H1 (cell line): ENCODE measurements around the gene LAMA3. TPM values are rescaled to one million over a fixed set of nuclear protein-coding genes. Genes with fewer than 3 reads are reported as not detected.

Source experiments
- RAD21 ChIP-seq, 2 experiments: IDR thresholded peaks in 1 of 2; conservative IDR thresholded peaks in 1 of 2; 2 replicates each; pipeline ENCODE4 v1.6.1; 2011; ENCODE audit warnings: low read depth in 2 of 2, low read length in 2 of 2, improper control_type of control experiment in 1 of 2, inconsistent platforms in 1 of 2, mild to moderate bottlenecking in 1 of 2, moderate library complexity in 1 of 2
- SP4 ChIP-seq: IDR thresholded peaks from 2 replicates; pipeline ENCODE4 v1.6.1; 2012; ENCODE audit warnings: low read length, inconsistent platforms
- polyA plus RNA-seq, 7 experiments: library from polyadenylated mRNA; depleted of rRNA in 3 of 7; stranded (reverse) in 5 of 7; unstranded in 2 of 7; fragments of >200 nt in 5 of 7; fragments of 200-250 nt in 2 of 7; gene quantifications; 1 replicate in 5 of 7; 2 replicates in 1 of 7; 4 replicates in 1 of 7; pipeline versions ENCODE4 v1.2.1 to v1.2.3, GENCODE V29; 2011 to 2013; ENCODE audit warnings: missing spikeins in 2 of 7, mixed read lengths in 2 of 7
- total RNA-seq: library from RNA; stranded (reverse); fragmentation: NEBNext Ultra II Directional; extraction: Animal tissue kit (Norgen Biotek cat#: 25700); gene quantifications from 2 replicates; pipeline ENCODE4 v1.2.1, GENCODE V29; 2021
- TF ChIP-seq, protein P1 (sequence below): fragments of 300-600 bp; sonication (generic); IDR thresholded peaks from 2 replicates; pipeline ENCODE4 v1.7.1; 2012; ENCODE audit warnings: low read length, moderate library complexity, mild to moderate bottlenecking, inconsistent platforms; ENCODE audit not compliant: insufficient replicate concordance

LAMA3 gene
- total and polyA plus RNA-seq, 2 of the 8 experiments (the other 6 are each of a cell fraction or from before 2014, with no cell fraction given), result 0.76 to 5.0 TPM

DNA sequence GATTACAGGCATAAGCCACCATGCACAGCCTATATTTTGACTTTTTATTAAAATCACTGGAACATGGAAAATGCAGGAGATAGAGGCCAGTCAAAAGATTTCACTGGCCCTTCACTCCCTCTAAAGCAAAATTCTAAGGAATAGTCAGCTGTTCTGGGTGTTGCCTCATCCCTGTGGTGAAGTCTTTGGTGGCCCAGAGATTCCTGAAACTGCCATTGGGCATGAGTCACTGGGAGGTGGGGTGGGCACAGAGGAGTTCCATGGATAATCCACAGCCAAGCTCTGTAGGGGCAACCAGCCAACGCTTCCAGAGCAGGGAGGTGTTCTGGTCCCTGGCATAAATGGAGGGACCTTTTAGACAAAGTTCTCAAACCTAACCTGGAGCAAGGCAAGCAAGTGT is 235.6 kb downstream of the LAMA3 start (continued):
- TF ChIP-seq, protein P1, sequence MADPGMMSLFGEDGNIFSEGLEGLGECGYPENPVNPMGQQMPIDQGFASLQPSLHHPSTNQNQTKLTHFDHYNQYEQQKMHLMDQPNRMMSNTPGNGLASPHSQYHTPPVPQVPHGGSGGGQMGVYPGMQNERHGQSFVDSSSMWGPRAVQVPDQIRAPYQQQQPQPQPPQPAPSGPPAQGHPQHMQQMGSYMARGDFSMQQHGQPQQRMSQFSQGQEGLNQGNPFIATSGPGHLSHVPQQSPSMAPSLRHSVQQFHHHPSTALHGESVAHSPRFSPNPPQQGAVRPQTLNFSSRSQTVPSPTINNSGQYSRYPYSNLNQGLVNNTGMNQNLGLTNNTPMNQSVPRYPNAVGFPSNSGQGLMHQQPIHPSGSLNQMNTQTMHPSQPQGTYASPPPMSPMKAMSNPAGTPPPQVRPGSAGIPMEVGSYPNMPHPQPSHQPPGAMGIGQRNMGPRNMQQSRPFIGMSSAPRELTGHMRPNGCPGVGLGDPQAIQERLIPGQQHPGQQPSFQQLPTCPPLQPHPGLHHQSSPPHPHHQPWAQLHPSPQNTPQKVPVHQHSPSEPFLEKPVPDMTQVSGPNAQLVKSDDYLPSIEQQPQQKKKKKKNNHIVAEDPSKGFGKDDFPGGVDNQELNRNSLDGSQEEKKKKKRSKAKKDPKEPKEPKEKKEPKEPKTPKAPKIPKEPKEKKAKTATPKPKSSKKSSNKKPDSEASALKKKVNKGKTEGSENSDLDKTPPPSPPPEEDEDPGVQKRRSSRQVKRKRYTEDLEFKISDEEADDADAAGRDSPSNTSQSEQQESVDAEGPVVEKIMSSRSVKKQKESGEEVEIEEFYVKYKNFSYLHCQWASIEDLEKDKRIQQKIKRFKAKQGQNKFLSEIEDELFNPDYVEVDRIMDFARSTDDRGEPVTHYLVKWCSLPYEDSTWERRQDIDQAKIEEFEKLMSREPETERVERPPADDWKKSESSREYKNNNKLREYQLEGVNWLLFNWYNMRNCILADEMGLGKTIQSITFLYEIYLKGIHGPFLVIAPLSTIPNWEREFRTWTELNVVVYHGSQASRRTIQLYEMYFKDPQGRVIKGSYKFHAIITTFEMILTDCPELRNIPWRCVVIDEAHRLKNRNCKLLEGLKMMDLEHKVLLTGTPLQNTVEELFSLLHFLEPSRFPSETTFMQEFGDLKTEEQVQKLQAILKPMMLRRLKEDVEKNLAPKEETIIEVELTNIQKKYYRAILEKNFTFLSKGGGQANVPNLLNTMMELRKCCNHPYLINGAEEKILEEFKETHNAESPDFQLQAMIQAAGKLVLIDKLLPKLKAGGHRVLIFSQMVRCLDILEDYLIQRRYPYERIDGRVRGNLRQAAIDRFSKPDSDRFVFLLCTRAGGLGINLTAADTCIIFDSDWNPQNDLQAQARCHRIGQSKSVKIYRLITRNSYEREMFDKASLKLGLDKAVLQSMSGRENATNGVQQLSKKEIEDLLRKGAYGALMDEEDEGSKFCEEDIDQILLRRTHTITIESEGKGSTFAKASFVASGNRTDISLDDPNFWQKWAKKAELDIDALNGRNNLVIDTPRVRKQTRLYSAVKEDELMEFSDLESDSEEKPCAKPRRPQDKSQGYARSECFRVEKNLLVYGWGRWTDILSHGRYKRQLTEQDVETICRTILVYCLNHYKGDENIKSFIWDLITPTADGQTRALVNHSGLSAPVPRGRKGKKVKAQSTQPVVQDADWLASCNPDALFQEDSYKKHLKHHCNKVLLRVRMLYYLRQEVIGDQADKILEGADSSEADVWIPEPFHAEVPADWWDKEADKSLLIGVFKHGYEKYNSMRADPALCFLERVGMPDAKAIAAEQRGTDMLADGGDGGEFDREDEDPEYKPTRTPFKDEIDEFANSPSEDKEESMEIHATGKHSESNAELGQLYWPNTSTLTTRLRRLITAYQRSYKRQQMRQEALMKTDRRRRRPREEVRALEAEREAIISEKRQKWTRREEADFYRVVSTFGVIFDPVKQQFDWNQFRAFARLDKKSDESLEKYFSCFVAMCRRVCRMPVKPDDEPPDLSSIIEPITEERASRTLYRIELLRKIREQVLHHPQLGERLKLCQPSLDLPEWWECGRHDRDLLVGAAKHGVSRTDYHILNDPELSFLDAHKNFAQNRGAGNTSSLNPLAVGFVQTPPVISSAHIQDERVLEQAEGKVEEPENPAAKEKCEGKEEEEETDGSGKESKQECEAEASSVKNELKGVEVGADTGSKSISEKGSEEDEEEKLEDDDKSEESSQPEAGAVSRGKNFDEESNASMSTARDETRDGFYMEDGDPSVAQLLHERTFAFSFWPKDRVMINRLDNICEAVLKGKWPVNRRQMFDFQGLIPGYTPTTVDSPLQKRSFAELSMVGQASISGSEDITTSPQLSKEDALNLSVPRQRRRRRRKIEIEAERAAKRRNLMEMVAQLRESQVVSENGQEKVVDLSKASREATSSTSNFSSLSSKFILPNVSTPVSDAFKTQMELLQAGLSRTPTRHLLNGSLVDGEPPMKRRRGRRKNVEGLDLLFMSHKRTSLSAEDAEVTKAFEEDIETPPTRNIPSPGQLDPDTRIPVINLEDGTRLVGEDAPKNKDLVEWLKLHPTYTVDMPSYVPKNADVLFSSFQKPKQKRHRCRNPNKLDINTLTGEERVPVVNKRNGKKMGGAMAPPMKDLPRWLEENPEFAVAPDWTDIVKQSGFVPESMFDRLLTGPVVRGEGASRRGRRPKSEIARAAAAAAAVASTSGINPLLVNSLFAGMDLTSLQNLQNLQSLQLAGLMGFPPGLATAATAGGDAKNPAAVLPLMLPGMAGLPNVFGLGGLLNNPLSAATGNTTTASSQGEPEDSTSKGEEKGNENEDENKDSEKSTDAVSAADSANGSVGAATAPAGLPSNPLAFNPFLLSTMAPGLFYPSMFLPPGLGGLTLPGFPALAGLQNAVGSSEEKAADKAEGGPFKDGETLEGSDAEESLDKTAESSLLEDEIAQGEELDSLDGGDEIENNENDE, result no peak
- TF ChIP-seq SP4, result no peak
- no peak for TF ChIP-seq RAD21 (IDR thresholded peaks at IDR 0.05 in 1 of 2, conservative IDR thresholded peaks at IDR 0.05 in 1 of 2; ENCODE audit: low read depth in 2 of 2, low read length in 2 of 2)
